HS-27A (cell line): Measurements from ENCODE around the gene RPGRIP1.
"Not testable (repeated sequence)": the region's sequence is repeated elsewhere in the genome, so short reads cannot be mapped to it uniquely, and the experiment has no call there.

Experiments
- DNase-seq: peaks from one replicate; pipeline ENCODE4 v3.0.0-alpha.2; 2012; ENCODE audit warnings: low read depth, missing footprints

Gene RPGRIP1

DNA sequence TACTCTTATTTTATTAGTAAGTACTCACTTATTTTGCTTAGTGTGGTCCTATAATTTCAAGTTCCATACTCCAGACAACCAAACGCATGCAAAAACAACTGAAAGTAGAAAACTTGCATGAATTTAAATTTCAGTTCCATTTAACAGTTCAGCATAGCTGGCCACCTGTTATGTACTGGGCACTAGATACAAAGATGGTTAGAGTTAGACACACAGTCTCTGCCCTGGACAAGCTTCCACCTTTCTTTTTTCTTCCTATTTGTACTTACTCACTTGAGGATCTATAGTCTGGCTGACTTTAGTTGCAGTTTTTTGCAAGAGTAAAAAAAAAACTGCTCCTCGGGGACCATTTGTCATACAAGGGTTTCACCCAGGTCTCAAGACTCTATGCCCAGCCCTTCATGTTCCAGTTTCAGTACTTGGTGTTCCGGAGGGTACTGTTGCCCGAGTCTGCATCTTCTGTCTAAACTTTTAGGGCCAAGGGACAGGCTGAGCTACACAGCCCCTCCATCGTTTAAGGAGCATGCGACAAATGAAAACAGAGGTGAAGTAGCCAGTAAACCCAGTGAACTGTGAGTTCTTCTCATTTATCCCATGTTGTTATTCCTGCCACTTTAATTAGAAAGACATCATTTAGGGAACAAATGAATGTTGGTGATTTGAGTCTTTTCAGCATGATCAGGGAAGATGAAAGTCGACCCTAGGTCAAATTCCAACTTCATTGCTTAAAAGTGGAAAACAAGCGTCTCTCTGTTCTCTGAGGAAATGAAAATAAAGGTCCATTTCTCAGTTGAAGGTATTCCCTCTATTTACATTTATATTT lies 22.3 kb downstream of the RPGRIP1 start:
- DNase-seq: no peak

DNA sequence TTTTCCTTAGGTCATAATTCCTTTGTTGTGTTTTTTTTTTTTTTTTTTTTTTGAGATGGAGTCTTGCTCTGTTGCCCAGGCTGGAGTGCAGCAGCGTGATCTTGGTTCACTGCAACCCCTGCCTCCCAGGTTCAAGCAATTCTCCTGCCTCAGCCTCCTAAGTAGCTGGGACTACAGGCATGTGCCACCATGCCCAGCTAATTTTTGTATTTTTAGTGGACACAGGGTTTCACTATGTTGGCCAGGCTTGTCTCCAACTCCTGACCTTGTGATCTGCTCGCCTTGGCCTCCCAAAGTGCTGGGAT lies 22.9 kb downstream of the RPGRIP1 start:
- not testable (repeated sequence) for DNase-seq

DNA sequence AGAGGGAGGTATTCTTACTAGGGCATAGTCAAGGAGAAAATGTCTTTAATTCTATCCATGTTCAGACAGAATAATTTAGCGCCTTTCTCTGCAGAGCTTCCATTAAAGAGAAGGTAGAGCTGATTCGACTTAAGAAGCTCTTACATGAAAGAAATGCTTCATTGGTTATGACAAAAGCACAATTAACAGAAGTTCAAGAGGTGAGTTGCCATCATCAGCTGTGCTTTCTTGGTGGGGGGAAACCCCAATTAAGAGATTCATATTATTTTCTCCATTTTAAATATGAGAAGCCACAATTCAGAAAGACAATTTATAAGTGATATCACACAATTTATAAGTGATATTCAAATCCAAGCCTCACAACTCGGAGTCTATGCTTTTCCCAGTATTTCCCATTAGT lies 27.8 kb downstream of the RPGRIP1 start:
- no peak for DNase-seq

DNA sequence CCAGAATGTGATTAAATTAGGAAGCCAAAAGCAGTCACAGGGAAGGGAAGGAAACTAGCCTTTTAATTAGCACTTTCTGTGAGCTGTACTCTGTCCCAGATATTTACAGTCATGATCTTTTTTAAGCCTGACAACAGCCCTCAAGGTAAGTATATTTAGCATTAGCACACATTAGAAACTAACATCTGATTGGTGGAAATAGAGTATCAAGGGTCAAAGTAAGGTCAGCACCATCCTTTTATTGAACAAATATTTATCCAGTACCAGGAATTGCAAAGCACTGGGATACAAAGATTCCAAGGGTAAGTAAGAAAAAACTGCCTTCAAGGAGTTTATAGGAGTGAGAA lies 28.2 kb downstream of the RPGRIP1 start:
- DNase-seq: no peak

DNA sequence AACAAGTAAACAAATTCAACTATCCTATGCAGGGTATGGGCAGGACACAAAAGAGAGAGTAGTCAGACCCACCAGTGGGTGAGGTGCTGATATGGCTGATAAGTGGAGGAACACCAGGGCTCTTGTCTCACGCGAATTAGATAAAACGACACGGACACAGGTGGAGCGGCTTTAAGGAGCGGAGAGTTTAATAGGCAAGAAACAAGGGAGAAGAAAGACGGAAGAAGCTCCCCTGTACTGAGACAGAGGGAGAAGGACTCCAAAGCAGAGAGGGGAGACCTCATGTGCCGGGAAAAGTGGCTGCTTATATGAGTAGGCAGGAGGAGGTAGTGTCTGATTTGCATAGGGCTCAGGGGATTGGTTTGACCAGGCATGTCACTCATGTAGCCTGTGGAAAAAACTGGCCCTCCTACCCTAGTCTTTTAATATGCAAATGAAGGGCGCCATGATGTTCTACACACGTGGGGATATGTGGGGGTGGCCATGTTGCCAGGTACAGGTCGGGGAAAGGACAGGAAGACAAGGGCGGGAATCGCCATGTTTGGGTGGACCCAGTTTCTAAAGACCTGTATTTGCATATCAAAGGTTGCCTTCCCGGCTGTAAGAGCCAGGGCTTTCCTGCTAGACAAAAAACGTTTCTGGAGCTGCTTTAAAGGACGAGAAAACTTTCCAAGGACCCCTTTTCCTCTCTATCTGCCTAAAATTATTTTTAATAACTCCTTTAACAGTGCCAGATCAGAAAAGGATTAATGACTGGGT lies 28.8 kb downstream of the RPGRIP1 start:
- DNase-seq: no peak

DNA sequence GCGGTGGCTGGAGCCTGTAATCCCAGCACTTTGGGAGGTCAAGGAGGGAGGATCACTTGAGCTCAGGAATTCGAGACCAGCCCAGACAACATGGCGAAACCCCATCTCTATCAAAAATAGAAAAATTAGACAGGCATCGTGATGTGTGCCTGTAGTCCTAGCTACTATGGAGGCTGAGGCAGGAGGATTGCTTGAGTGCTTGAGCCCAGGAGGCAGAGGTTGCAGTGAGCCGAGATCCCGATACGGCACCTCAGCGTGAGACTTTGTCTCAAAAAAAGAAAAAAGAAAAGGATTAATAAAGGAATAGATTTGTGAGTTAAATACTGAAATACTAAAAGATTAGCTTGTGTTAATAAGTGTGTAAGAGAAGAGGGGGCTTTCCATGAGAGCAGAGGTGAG lies 29.4 kb downstream of the RPGRIP1 start:
- DNase-seq: no peak

DNA sequence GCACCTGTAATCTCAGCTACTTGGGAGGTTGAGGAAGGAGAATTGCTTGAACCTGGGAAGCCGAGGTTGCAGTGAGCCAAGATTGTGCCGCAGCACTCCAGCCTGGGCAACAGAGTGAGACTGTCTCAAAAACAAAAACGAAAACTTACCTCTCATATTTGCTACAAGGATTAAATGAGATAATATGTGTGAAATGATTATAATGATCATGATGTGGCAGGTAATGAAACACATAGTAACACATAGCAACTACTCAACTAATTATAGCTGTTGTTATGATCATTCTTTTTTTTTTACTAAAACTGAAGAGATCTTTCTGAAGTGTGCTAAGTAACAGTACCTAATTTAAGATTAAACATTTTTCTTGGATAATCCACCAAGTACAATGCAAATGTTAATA lies 30.1 kb downstream of the RPGRIP1 start:
- DNase-seq: no peak

DNA sequence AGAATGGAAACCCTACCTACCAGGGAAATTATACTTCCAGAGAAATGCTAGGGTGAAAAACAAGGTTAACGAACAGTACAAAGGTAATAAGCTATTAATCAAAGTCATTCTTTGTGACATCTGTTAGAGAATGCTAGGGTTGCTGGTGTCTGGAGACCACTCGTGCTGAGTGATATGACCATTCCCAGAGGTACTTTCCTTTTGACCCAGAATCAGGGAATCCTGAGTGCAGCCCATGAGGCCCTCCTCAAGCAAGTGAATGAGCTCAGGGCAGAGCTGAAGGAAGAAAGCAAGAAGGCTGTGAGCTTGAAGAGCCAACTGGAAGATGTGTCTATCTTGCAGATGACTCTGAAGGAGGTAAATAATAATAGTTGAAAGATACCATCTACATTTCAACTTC lies 31.7 kb downstream of the RPGRIP1 start:
- DNase-seq: no peak

DNA sequence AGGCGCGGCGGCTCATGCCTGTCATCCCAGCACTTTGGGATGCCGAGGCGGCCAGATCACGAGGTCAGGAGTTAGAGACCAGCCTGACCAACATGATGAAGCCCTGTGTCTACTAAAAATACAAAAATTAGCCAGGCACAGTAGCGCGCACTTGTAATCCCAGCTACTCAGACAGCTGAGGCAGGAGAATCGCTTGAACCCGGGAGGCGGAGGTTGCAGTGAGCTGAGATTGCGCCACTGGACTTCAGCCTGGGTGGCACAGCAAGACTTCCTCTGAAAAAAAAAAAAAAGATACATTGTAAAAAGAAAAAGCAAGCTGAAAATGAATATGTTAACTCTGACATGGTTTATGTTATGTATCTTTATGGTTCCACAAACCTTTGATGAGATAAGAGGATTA lies 33.6 kb downstream of the RPGRIP1 start:
- no peak for DNase-seq

DNA sequence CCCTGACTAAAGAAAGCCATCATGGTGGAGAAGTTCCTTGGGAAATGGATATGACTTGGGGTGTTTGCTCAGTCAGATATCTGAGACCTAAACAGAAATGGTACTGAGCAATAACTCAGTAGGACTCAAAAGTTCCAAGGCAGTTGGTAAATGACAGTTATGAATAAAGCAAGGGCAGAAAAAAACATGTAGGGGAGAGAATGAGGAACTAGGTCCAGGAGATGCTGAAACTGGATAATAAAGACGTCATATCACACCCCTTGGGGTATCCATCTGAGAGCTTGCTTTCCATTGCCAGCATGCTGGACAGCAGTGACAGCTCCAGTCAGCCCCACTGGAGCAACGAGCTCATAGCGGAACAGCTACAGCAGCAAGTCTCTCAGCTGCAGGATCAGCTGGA lies 37.5 kb downstream of the RPGRIP1 start:
- DNase-seq: no peak

DNA sequence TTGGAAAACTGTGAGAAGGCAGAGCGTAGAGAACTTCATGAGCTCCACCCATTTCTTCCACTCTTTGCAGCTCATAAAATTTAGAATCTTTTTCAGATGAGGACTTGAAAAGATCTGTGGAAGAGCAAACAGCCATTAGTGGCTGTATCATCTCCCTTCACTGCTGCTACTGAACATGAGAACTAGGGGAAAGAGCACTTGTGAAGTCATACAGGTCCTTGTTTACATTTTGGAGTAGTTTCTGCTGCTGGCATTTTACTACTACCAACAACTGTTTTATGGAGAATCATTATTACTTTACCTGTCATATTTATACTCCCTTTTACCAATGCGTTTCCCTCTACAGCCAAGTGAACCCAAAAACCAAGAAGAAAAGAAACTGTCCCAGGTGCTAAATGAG lies 41.0 kb downstream of the RPGRIP1 start:
- DNase-seq: no peak

DNA sequence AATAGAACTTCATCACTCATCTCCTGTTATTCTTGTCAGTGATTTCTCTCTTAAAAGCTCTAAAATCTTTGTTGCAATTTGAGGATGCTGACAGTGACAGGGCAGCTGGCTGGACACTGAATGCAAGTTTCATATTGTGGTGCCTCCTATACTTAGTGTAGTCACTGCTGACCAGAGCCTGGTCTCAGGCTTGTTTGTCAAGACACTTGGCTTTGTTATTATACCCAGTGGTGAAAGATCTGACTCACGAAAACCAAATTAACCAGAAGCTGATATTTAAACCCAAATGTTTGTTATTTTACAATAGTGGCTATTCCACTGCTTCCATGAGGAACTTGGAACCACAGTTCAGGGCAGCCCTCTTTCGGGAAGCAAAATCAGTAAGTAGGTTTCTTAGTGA lies 42.8 kb downstream of the RPGRIP1 start:
- no peak for DNase-seq

DNA sequence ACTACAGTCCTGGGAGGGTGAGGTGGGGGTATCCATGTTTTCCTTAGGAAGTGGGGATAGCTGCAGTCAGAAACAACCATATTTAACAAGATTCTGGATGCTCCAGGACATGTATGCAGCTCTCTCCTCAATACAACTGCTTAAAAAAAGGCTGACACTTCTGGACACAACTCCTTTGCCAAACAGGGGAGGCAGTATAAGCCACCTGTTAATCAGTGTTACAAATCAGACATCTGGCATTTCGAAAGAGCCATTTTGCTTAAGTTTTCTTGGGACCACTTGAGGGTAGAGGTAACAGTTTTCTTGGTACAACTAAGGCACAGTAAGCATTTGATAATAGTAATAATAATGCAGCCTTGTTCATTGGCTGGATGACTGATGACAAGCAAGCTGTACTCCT lies 47.1 kb downstream of the RPGRIP1 start:
- no peak for DNase-seq
